ENCODE measurements around the gene TMC5. TPM values are rescaled to one million over a fixed set of nuclear protein-coding genes. Genes with fewer than 3 reads are reported as not detected.

TMC5 gene
- total RNA-seq, 2 donors from 2014 or later: 1.3 to 2.2 TPM

DNA sequence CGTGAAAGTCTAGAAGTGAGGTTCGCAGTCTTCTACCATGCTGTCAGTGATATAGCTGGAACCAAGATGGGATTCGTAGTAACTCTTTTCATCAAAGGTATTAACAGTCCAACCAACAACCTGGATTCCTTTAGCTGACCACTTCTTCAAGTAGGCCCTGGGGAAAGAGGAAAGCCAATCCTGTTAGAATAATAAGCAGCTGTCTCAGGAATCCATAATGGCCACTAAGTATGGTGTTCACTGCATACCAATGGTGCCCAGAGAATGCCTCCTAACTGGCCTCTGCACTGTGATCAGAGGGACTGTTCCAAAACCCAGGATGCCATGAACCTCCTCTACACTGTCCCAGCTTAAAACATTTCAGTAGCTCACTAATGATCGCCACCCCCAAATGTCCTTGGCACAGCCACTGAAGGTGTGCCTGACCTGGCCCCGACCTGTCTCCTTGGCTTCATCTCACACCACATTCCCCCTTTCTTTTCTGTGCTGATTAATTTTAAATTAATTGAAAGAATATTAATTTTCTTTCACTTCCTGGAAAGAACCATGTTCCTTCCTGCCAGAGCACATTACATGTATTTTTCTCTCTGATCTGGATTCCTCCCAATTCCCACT lies 85.9 kb downstream of the TMC5 start:
- WGBS, 2 experiments (ENCODE audit: insufficient coverage in 1 of 2, insufficient read length in 1 of 2): 92 to 100% methylated on average over 3 to 5 of the region's 5 CpGs
- TF ChIP-seq, protein P1, sequence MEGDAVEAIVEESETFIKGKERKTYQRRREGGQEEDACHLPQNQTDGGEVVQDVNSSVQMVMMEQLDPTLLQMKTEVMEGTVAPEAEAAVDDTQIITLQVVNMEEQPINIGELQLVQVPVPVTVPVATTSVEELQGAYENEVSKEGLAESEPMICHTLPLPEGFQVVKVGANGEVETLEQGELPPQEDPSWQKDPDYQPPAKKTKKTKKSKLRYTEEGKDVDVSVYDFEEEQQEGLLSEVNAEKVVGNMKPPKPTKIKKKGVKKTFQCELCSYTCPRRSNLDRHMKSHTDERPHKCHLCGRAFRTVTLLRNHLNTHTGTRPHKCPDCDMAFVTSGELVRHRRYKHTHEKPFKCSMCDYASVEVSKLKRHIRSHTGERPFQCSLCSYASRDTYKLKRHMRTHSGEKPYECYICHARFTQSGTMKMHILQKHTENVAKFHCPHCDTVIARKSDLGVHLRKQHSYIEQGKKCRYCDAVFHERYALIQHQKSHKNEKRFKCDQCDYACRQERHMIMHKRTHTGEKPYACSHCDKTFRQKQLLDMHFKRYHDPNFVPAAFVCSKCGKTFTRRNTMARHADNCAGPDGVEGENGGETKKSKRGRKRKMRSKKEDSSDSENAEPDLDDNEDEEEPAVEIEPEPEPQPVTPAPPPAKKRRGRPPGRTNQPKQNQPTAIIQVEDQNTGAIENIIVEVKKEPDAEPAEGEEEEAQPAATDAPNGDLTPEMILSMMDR (conservative IDR thresholded peaks at IDR 0.05): no peak

DNA sequence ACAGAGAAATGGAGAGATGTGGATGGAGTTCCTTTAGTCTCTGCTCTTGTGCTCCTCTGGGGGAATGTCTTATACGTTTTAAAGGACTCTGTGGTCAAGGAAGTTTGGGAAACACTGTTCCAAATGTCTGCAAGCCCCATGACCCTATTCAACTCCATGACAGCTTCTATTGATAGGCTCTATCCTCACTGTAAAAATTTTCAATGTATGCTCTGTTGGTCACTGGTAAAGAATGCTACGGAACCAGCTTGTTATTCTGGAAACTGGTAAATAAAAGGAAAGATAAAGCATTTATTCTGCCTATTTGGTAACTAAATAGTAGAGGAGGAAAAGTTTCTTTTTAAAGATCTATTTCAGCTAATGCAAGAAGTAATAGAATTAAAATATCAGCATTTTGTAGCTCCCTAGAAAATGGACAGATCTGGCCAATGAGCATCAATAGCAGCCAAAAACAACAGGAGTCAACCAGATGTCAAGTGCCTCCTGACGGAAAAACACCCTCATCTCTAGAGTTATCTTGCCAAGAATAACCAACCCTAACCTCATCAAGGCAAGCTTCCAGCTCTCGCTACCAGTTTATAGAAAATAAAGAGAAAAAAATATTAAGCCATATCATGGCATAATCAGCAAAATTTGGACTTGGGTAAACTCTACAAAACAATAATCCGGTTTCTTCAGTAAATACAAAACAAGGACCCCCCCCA lies 88.1 kb downstream of the TMC5 start:
- peaks cover 89% of the 10 kb centered on the region for H3K36me3 ChIP-seq (ENCODE audit: control insufficient read depth, insufficient read depth, low read length)
- H3K27me3 ChIP-seq (ENCODE audit: control insufficient read depth, insufficient read depth, low read length, poor library complexity, severe bottlenecking): no peaks in the 10 kb centered on the region
- no peaks in the 10 kb centered on the region for H3K4me1 Mint-ChIP-seq
- no peak overlapping the region for H3K27ac ChIP-seq (ENCODE audit: low read depth, low read length)
- H3K4me3 Mint-ChIP-seq: no peak overlapping the region
- H3K9me3 Mint-ChIP-seq: no peaks in the 10 kb centered on the region
- peak overlapping the region; percentile 41 for H3K27ac Mint-ChIP-seq
- no peaks in the 10 kb centered on the region for H3K4me1 ChIP-seq (ENCODE audit: control insufficient read depth, insufficient read depth, low read length)
- H3K4me3 ChIP-seq (ENCODE audit: low read length): no peak overlapping the region
- WGBS, 2 experiments (ENCODE audit: insufficient coverage in 1 of 2, insufficient read length in 1 of 2): 83 to 96% methylated on average over 2 to 5 of the region's 5 CpGs
- H3K9me3 ChIP-seq (ENCODE audit: control insufficient read depth, low read length): no peaks in the 10 kb centered on the region
- DNase-seq: no peak
- no peaks in the 10 kb centered on the region for H3K27me3 Mint-ChIP-seq (ENCODE audit: insufficient read depth)
- TF ChIP-seq, protein P1 (conservative IDR thresholded peaks at IDR 0.05): no peak
- peaks cover 75% of the 10 kb centered on the region for H3K36me3 Mint-ChIP-seq (ENCODE audit: low read depth)
- H3K9ac ChIP-seq (ENCODE audit: extremely low read depth, low read length, poor library complexity, severe bottlenecking): no peak overlapping the region

More for the DNA sequence above, 85.9 kb downstream of the TMC5 start:
- Histone ChIP-seq H3K9ac (ENCODE audit: extremely low read depth, low read length, poor library complexity, severe bottlenecking) (no peak overlapping the region), H3K36me3 (ENCODE audit: control insufficient read depth, insufficient read depth, low read length) (peaks cover 74% of the 10 kb centered on the region), H3K4me3 (ENCODE audit: low read length) (no peak overlapping the region), H3K4me1 (ENCODE audit: control insufficient read depth, insufficient read depth, low read length) (no peaks in the 10 kb centered on the region), H3K27me3 (ENCODE audit: control insufficient read depth, insufficient read depth, low read length, poor library complexity, severe bottlenecking) (no peaks in the 10 kb centered on the region), H3K27ac (ENCODE audit: low read depth, low read length) (no peak overlapping the region), H3K9me3 (ENCODE audit: control insufficient read depth, low read length) (no peaks in the 10 kb centered on the region)
- Mint-ChIP-seq H3K27ac (no peak overlapping the region), H3K4me3 (no peak overlapping the region), H3K9me3 (no peaks in the 10 kb centered on the region), H3K27me3 (ENCODE audit: insufficient read depth) (no peaks in the 10 kb centered on the region), H3K36me3 (ENCODE audit: low read depth) (peaks cover 74% of the 10 kb centered on the region), H3K4me1 (no peaks in the 10 kb centered on the region)
- DNase-seq: no peak

DNA sequence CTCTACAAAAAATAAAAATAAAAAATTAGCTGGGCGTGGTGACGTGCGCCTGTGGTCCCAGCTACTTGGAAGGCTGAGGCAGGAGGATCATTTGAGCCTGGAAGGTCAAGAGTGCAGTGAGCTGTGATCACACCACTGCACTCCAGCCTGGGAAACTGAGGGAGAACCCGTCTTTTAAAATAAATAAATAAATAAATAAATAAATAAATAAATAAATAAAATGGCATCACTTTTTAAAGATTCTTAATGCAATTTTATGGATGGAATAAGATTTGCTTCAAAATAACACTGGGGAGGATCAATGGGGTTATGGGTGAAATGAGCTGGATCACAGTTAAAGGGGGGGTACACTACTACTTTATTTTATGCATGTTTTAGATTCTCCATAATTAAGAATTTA lies 89.3 kb downstream of the TMC5 start:
- Mint-ChIP-seq H3K27me3 (ENCODE audit: insufficient read depth) (no peaks in the 10 kb centered on the region), H3K4me1 (no peaks in the 10 kb centered on the region), H3K4me3 (no peak overlapping the region), H3K27ac (no peak overlapping the region), H3K9me3 (no peaks in the 10 kb centered on the region), H3K36me3 (ENCODE audit: low read depth) (peaks cover 76% of the 10 kb centered on the region)
- 99 to 100% methylated on average over 3 of the region's 4 CpGs for WGBS, 2 experiments (ENCODE audit: insufficient coverage in 1 of 2, insufficient read length in 1 of 2)
- Histone ChIP-seq H3K9ac (ENCODE audit: extremely low read depth, low read length, poor library complexity, severe bottlenecking) (no peak overlapping the region), H3K4me1 (ENCODE audit: control insufficient read depth, insufficient read depth, low read length) (no peaks in the 10 kb centered on the region), H3K27me3 (ENCODE audit: control insufficient read depth, insufficient read depth, low read length, poor library complexity, severe bottlenecking) (no peaks in the 10 kb centered on the region), H3K4me3 (ENCODE audit: low read length) (no peak overlapping the region), H3K27ac (ENCODE audit: low read depth, low read length) (no peak overlapping the region), H3K9me3 (ENCODE audit: control insufficient read depth, low read length) (no peaks in the 10 kb centered on the region), H3K36me3 (ENCODE audit: control insufficient read depth, insufficient read depth, low read length) (peaks cover 89% of the 10 kb centered on the region)
- TF ChIP-seq, protein P1 (conservative IDR thresholded peaks at IDR 0.05): no peak
- DNase-seq: no peak

All from endodermal cell (in vitro differentiated cells).